Endothelial cell of umbilical vein (primary cell): Measurements from ENCODE around the gene NETO1.

ENCODE experiments used
- EZH2 ChIP-seq: IDR thresholded peaks from 2 replicates; pipeline ENCODE4 v1.6.1; 2012; ENCODE audit warnings: borderline replicate concordance, low read depth, mild to moderate bottlenecking, moderate library complexity, low read length, inconsistent platforms; ENCODE audit not compliant: severe bottlenecking
- FOS ChIP-seq: IDR thresholded peaks from 2 replicates; pipeline ENCODE4 v1.6.1; 2011; ENCODE audit warnings: mild to moderate bottlenecking, low read length, moderate library complexity, borderline replicate concordance; ENCODE audit not compliant: insufficient read depth
- POLR2A ChIP-seq: IDR thresholded peaks from 2 replicates; pipeline ENCODE4 v1.6.1; 2012; ENCODE audit warnings: low read depth, mild to moderate bottlenecking, control low read depth, low read length
- TF ChIP-seq, protein P1 (sequence below), 2 donors: IDR thresholded peaks; 1 replicate in 1 of 2; 2 replicates in 1 of 2; pipeline ENCODE4 v1.5.1; 2011; ENCODE audit warnings: low read length in 2 of 2, mild to moderate bottlenecking in 2 of 2, moderate library complexity in 2 of 2, control low read depth in 1 of 2, inconsistent platforms in 1 of 2, low read depth in 1 of 2; ENCODE audit not compliant: insufficient read depth in 1 of 2; ENCODE audit errors: extremely low read depth in 1 of 2
- TF ChIP-seq, protein P2 (sequence below): IDR thresholded peaks from 2 replicates; pipeline ENCODE4 v1.6.1; 2011; ENCODE audit not compliant: insufficient read depth, insufficient read length

DNA sequence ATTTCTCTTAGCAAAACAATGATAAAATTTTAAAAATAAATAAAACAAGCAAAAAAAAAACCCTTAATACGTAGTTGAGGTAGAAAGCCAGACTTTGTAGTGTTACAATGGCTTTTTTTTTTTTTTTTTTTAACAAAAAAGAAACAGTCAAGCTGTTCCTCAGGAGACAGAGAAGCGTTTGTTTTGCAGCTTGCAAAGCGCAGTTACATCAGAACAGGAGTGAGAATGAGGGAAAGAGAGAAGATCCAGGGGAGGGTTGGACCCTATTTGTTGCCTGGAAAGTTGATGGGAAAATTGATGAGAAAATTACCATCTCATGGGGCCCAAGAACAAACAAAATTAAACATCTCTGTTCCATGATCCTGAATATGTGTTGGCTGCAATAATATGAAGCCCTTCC, 146.5 kb downstream of the NETO1 start:
- TF ChIP-seq, protein P1, sequence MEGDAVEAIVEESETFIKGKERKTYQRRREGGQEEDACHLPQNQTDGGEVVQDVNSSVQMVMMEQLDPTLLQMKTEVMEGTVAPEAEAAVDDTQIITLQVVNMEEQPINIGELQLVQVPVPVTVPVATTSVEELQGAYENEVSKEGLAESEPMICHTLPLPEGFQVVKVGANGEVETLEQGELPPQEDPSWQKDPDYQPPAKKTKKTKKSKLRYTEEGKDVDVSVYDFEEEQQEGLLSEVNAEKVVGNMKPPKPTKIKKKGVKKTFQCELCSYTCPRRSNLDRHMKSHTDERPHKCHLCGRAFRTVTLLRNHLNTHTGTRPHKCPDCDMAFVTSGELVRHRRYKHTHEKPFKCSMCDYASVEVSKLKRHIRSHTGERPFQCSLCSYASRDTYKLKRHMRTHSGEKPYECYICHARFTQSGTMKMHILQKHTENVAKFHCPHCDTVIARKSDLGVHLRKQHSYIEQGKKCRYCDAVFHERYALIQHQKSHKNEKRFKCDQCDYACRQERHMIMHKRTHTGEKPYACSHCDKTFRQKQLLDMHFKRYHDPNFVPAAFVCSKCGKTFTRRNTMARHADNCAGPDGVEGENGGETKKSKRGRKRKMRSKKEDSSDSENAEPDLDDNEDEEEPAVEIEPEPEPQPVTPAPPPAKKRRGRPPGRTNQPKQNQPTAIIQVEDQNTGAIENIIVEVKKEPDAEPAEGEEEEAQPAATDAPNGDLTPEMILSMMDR (IDR thresholded peaks at IDR 0.05; ENCODE audit: extremely low read depth in 1 of 2, insufficient read depth in 1 of 2, low read depth in 1 of 2, low read length in 2 of 2): no peak
- TF ChIP-seq POLR2A (no peak), FOS (no peak), EZH2 (no peak)
- TF ChIP-seq, protein P2, sequence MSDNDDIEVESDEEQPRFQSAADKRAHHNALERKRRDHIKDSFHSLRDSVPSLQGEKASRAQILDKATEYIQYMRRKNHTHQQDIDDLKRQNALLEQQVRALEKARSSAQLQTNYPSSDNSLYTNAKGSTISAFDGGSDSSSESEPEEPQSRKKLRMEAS: no peak
